SKM-1 (cell line): ENCODE measurements around the gene FIBCD1.
"Not testable (repeated sequence)": the region's sequence is repeated elsewhere in the genome, so short reads cannot be mapped to it uniquely, and the experiment has no call there.

Experiments
- DNase-seq: peaks from one replicate; lab custom pipeline; 2025; ENCODE audit not compliant: unreplicated experiment; lab: John Stamatoyannopoulos, UW

FIBCD1 gene

GRCh38 chr9:130974697-130975096 is 35.6 kb upstream of the FIBCD1 start:
- DNase-seq, result no peak

- no peak for DNase-seq
These were observed 34.7 kb upstream of the FIBCD1 start for GRCh38 chr9:130973686-130974281.

GRCh38 chr9:130972957-130973685 is 34.1 kb upstream of the FIBCD1 start:
- no peak for DNase-seq

- DNase-seq, result no peak
These were observed 33.4 kb upstream of the FIBCD1 start for GRCh38 chr9:130972277-130972956.

GRCh38 chr9:130971294-130971849 is 32.3 kb upstream of the FIBCD1 start:
- no peak for DNase-seq

- DNase-seq, result no peak
These were observed 31.8 kb upstream of the FIBCD1 start for GRCh38 chr9:130970855-130971254.

GRCh38 chr9:130970052-130970451 is 31.0 kb upstream of the FIBCD1 start:
- no peak for DNase-seq

- DNase-seq, result no peak
These were observed 26.6 kb upstream of the FIBCD1 start for GRCh38 chr9:130965680-130966079.

- no peak for DNase-seq
These were observed 24.9 kb upstream of the FIBCD1 start for GRCh38 chr9:130963916-130964315.

- no peak for DNase-seq
These were observed 24.4 kb upstream of the FIBCD1 start for GRCh38 chr9:130963337-130963908.

GRCh38 chr9:130962418-130963316 is 23.6 kb upstream of the FIBCD1 start:
- no peak for DNase-seq

- no peak for DNase-seq
These were observed 22.7 kb upstream of the FIBCD1 start for GRCh38 chr9:130961511-130962300.

GRCh38 chr9:130960522-130961378 is 21.7 kb upstream of the FIBCD1 start:
- no peak for DNase-seq

- DNase-seq, result no peak
These were observed 20.8 kb upstream of the FIBCD1 start for GRCh38 chr9:130959809-130960334.

- not testable (repeated sequence) for DNase-seq
These were observed 19.5 kb upstream of the FIBCD1 start for GRCh38 chr9:130958564-130958963.

- DNase-seq, result no peak
These were observed 18.6 kb upstream of the FIBCD1 start for GRCh38 chr9:130957451-130958203.

GRCh38 chr9:130956636-130957450 is 17.8 kb upstream of the FIBCD1 start:
- no peak for DNase-seq
